K562 (cell line): ENCODE measurements around the gene IGSF9.

ENCODE experiments used
- ATF3 ChIP-seq, 2 experiments: fragments of 450-650 bp in 1 of 2; sonication (generic) in 1 of 2; formaldehyde crosslinking in 1 of 2; IDR thresholded peaks in 1 of 2; conservative IDR thresholded peaks in 1 of 2; 2 replicates each; pipeline versions ENCODE4 v1.6.1 to v1.8.1; 2016 to 2023; ENCODE audit warnings: mild to moderate bottlenecking in 2 of 2, moderate library complexity in 2 of 2, inconsistent platforms in 1 of 2, missing genetic modification reagents in 1 of 2
- CBX3 ChIP-seq, 2 experiments: IDR thresholded peaks; 1 replicate in 1 of 2; 2 replicates in 1 of 2; pipeline ENCODE4 v1.6.1; 2012; ENCODE audit warnings: inconsistent platforms in 2 of 2, low read length in 2 of 2, borderline replicate concordance in 1 of 2, control low read depth in 1 of 2
- ESRRA ChIP-seq: fragments of 450-650 bp; IDR thresholded peaks from 2 replicates; pipeline ENCODE4 v1.6.1; 2014; ENCODE audit warnings: low read depth, mild to moderate bottlenecking, moderate library complexity, borderline replicate concordance
- JUN ChIP-seq, 2 experiments: sonication (generic) in 1 of 2; formaldehyde crosslinking in 1 of 2; IDR thresholded peaks; 2 replicates each; pipeline versions ENCODE4 v1.6.1 to v1.8.0; 2012 to 2022; ENCODE audit warnings: borderline replicate concordance in 2 of 2, mild to moderate bottlenecking in 2 of 2, improper control_type of control experiment in 1 of 2, low read depth in 1 of 2, low read length in 1 of 2, missing genetic modification reagents in 1 of 2
- NFYB ChIP-seq: IDR thresholded peaks from 2 replicates; pipeline ENCODE4 v1.6.1; 2011; ENCODE audit warnings: mild to moderate bottlenecking, moderate library complexity; ENCODE audit not compliant: insufficient read length; ENCODE audit errors: extremely low read depth
- PCBP1 ChIP-seq: fragments of 200-400 bp; formaldehyde crosslinking; IDR thresholded peaks from 2 replicates; pipeline ENCODE4 v1.6.1; 2018; ENCODE audit warnings: mild to moderate bottlenecking, low read depth, low read length; ENCODE audit not compliant: poor library complexity, severe bottlenecking
- POLR2A ChIP-seq: fragments of 450-650 bp; conservative IDR thresholded peaks from 2 replicates; pipeline ENCODE4 v1.6.1; 2016
- TAF15 ChIP-seq: fragments of 200-400 bp; formaldehyde crosslinking; IDR thresholded peaks from 2 replicates; pipeline ENCODE4 v1.6.1; 2017; ENCODE audit warnings: mild to moderate bottlenecking, low read depth, low read length, moderate library complexity
- TRIM28 ChIP-seq: fragments of 450-650 bp; IDR thresholded peaks from 2 replicates; pipeline ENCODE4 v1.6.1; 2017
- ZNF274 ChIP-seq: IDR thresholded peaks from 2 replicates; pipeline ENCODE4 v1.6.1; 2011; ENCODE audit warnings: low read depth, mild to moderate bottlenecking, low read length, moderate library complexity, borderline replicate concordance
- ZNF354B ChIP-seq: fragments of 250-450 bp; sonication (Bioruptor Pico); IDR thresholded peaks from 2 replicates; pipeline ENCODE4 v1.4.0; 2020
- ZSCAN29 ChIP-seq: fragments of 450-650 bp; IDR thresholded peaks from 2 replicates; pipeline ENCODE4 v1.6.1; 2017
- TF ChIP-seq, protein P1 (sequence below): sonication (generic); formaldehyde crosslinking; IDR thresholded peaks from 2 replicates; pipeline ENCODE4 v1.8.0; 2022; ENCODE audit warnings: mild to moderate bottlenecking, low read depth, missing genetic modification reagents
- TF ChIP-seq, protein P2 (sequence below), 3 experiments: IDR thresholded peaks in 2 of 3; conservative IDR thresholded peaks in 1 of 3; 2 replicates each; pipeline ENCODE4 v1.5.1; 2011 to 2012; ENCODE audit warnings: low read length in 3 of 3, mild to moderate bottlenecking in 3 of 3, control low read depth in 2 of 3, improper control_type of control experiment in 1 of 3, inconsistent platforms in 1 of 3, low read depth in 1 of 3, mixed read lengths in 1 of 3, moderate library complexity in 1 of 3; ENCODE audit not compliant: insufficient read depth in 2 of 3

DNA sequence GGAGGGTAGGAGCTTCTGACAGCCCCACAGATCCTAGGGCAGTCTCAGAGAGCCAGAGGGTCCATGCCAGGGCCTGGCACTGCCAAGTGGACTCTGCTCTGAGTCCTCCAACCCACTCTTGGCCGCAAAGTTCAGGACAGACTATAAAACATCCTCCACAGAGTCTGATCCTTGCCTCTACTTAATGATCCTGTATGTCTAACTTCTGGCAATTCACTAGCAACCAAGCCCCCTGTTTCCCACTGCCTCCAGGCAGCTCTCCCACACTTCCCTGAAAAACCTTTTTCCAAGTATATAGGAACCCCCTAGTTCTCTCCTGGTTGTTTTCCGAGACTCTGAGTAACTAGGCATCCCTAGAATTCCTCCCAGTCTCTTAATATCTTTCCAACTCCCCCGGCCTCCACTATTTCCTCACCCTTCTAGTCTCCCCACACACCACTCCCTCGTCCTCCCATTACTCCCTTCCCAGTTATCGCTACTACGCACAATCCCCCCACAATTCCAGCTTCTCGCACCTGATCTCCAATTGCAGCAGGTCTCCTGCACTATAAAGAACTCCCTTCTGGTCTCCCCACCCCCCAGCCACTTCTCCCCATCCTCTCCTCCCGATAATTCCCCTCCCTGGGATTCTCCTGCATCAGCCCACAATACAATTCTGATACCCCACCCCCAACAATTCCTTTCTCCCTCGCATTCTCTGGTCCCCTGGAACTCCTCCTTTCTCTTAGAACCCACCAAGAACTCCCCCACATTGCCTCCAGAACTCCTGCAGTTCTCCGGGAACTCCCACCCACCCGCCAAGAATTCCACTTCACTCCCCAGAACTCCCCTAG, 574 bp downstream of the IGSF9 start:
- TF ChIP-seq PCBP1 (no peak), ESRRA (no peak), TRIM28 (no peak), ZSCAN29 (no peak), TAF15 (no peak), NFYB (no peak), POLR2A (no peak), ATF3 (IDR thresholded peaks at IDR 0.05) (no peak), ATF3 (CRISPR knock-in tag; conservative IDR thresholded peaks at IDR 0.05) (no peak), CBX3 (IDR thresholded peaks at IDR 0.05; ENCODE audit: borderline replicate concordance in 1 of 2, low read length in 2 of 2) (no peak), ZNF354B (CRISPR knock-in tag) (no peak), JUN (IDR thresholded peaks at IDR 0.05; ENCODE audit: borderline replicate concordance, low read depth, low read length) (no peak), JUN (CRISPR knock-in tag; IDR thresholded peaks at IDR 0.05; ENCODE audit: borderline replicate concordance) (no peak), ZNF274 (no peak)
- TF ChIP-seq, protein P1, sequence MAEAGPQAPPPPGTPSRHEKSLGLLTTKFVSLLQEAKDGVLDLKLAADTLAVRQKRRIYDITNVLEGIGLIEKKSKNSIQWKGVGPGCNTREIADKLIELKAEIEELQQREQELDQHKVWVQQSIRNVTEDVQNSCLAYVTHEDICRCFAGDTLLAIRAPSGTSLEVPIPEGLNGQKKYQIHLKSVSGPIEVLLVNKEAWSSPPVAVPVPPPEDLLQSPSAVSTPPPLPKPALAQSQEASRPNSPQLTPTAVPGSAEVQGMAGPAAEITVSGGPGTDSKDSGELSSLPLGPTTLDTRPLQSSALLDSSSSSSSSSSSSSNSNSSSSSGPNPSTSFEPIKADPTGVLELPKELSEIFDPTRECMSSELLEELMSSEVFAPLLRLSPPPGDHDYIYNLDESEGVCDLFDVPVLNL, result no peak
- TF ChIP-seq, protein P2, sequence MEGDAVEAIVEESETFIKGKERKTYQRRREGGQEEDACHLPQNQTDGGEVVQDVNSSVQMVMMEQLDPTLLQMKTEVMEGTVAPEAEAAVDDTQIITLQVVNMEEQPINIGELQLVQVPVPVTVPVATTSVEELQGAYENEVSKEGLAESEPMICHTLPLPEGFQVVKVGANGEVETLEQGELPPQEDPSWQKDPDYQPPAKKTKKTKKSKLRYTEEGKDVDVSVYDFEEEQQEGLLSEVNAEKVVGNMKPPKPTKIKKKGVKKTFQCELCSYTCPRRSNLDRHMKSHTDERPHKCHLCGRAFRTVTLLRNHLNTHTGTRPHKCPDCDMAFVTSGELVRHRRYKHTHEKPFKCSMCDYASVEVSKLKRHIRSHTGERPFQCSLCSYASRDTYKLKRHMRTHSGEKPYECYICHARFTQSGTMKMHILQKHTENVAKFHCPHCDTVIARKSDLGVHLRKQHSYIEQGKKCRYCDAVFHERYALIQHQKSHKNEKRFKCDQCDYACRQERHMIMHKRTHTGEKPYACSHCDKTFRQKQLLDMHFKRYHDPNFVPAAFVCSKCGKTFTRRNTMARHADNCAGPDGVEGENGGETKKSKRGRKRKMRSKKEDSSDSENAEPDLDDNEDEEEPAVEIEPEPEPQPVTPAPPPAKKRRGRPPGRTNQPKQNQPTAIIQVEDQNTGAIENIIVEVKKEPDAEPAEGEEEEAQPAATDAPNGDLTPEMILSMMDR (IDR thresholded peaks at IDR 0.05 in 2 of 3, conservative IDR thresholded peaks at IDR 0.05 in 1 of 3; ENCODE audit: insufficient read depth in 2 of 3, low read depth in 1 of 3, low read length in 3 of 3), result no peak
